ENCODE measurements around the gene CRABP1. TPM values are rescaled to one million over a fixed set of nuclear protein-coding genes. Genes with fewer than 3 reads are reported as not detected.

The CRABP1 gene
- polyA plus RNA-seq, 4 donors: 52.3 to 65.6 (median 58.7) TPM

- DNase-seq (ENCODE audit: low read depth in 4 of 4, low spot score in 3 of 4): no peak
These were observed 56.8 kb downstream of the CRABP1 start for GRCh38 chr15:78396976-78397375.

GRCh38 chr15:78397382-78397781 lies 57.2 kb downstream of the CRABP1 start:
- no peak for DNase-seq (ENCODE audit: low read depth in 4 of 4, low spot score in 3 of 4)

Other genes with a start within 250 kb of the CRABP1 start
- under 1 TPM; 0.33 to 0.80 (median 0.57) TPM for gene SH2D7, start 247.8 kb upstream of the CRABP1 start, polyA plus RNA-seq (ENCODE audit: insufficient read length in 4 of 4)
- 10 to 100 TPM; 15.6 to 30.5 (median 29.3) TPM for gene CIB2, start 208.9 kb upstream of the CRABP1 start, polyA plus RNA-seq (ENCODE audit: insufficient read length in 4 of 4)
- 10 to 100 TPM; 38.0 to 58.9 (median 58.0) TPM for gene IDH3A, start 191.0 kb upstream of the CRABP1 start, polyA plus RNA-seq (ENCODE audit: insufficient read length in 4 of 4)
- gene ACSBG1, start 105.8 kb upstream of the CRABP1 start, polyA plus RNA-seq (ENCODE audit: insufficient read length in 4 of 4): 1 to 10 TPM in 3 of 4 donors, under 1 TPM in 1; 0.73 to 1.7 (median 1.2) TPM
- gene DNAJA4, start 75.8 kb upstream of the CRABP1 start, polyA plus RNA-seq (ENCODE audit: insufficient read length in 4 of 4): 10 to 100 TPM; 21.2 to 28.4 (median 25.4) TPM
- 100 to 1,000 TPM in 3 of 4 donors, 10 to 100 TPM in 1; 90.0 to 113 (median 106) TPM for gene SKIC8, start 40.7 kb upstream of the CRABP1 start, polyA plus RNA-seq (ENCODE audit: insufficient read length in 4 of 4)
- 10 to 100 TPM; 63.6 to 66.8 (median 65.6) TPM for gene IREB2, start 97.9 kb downstream of the CRABP1 start, polyA plus RNA-seq (ENCODE audit: insufficient read length in 4 of 4)
- gene HYKK, start 167.2 kb downstream of the CRABP1 start, polyA plus RNA-seq (ENCODE audit: insufficient read length in 4 of 4): 1 to 10 TPM; 7.1 to 9.1 (median 8.3) TPM
- gene PSMA4, start 200.1 kb downstream of the CRABP1 start, polyA plus RNA-seq (ENCODE audit: insufficient read length in 4 of 4): 100 to 1,000 TPM; 205 to 309 (median 268) TPM
- gene CHRNA5, start 225.2 kb downstream of the CRABP1 start, polyA plus RNA-seq (ENCODE audit: insufficient read length in 4 of 4): 10 to 100 TPM in 1 of 4 donors, 1 to 10 TPM in 3; 5.3 to 11.3 (median 5.6) TPM